PC-3 (cell line): Measurements from ENCODE around the gene FOXP3. TPM values are rescaled to one million over a fixed set of nuclear protein-coding genes. Genes with fewer than 3 reads are reported as not detected.

Experiments used
- ATAC-seq: fragments of 200-7000 bp; cut with Tn5 transposase; 2 replicates; pipeline ENCODE4 v1.9.1; 2020; ENCODE audit warnings: mild to moderate bottlenecking, moderate library complexity
- BruUV-seq: library from RNA; stranded (reverse); fragments of 400-500 nt; replicated peaks from 2 replicates; lab custom pipeline; 2021; lab: Mats Ljungman, UMichigan
- CTCF ChIA-PET: fragments of 300-600 bp; sonication (Branson Sonifier 250); formaldehyde crosslinking; loops from one replicate; lab custom pipeline; 2022; ENCODE audit warnings: antibody characterized with exemption; lab: Charles Lee
- POLR2A ChIA-PET: fragments of 300-600 bp; sonication (Branson Sonifier 250); formaldehyde crosslinking; loops from one replicate; lab custom pipeline; 2022; ENCODE audit warnings: antibody characterized with exemption; ENCODE audit not compliant: unreplicated experiment; lab: Charles Lee
- DNase-seq: peaks from one replicate; pipeline ENCODE4 v3.0.0-alpha.2; 2015
- H2AFZ ChIP-seq: fragments of 300-600 bp; sonication (generic); 2 replicates; pipeline ENCODE4 v1.6.0; 2016; ENCODE audit warnings: antibody characterized with exemption, low read length
- H3F3A ChIP-seq: fragments of 300-600 bp; sonication (generic); one replicate; pipeline ENCODE4 v1.6.0; 2017; ENCODE audit warnings: antibody characterized with exemption, low read length, control low read depth, mild to moderate bottlenecking; ENCODE audit not compliant: unreplicated experiment
- H3K27ac ChIP-seq: fragments of 300-600 bp; sonication (generic); 2 replicates; pipeline ENCODE4 v1.5.1; 2016; ENCODE audit warnings: mild to moderate bottlenecking, low read length
- H3K27me3 ChIP-seq: fragments of 300-600 bp; sonication (generic); 2 replicates; pipeline ENCODE4 v1.6.1; 2016; ENCODE audit warnings: low read length, mixed read lengths
- H3K36me3 ChIP-seq: fragments of 300-600 bp; sonication (generic); 2 replicates; pipeline ENCODE4 v1.6.1; 2016; ENCODE audit warnings: low read depth, mixed run types, low read length, mixed read lengths
- H3K4me1 ChIP-seq: fragments of 300-600 bp; sonication (generic); 2 replicates; pipeline ENCODE4 v1.5.1; 2016; ENCODE audit warnings: low read length; ENCODE audit not compliant: insufficient read depth
- H3K4me2 ChIP-seq: fragments of 300-600 bp; sonication (generic); 2 replicates; pipeline ENCODE4 v1.6.0; 2016; ENCODE audit warnings: low read length
- H3K4me3 ChIP-seq: fragments of 300-600 bp; sonication (generic); 2 replicates; pipeline ENCODE4 v1.5.1; 2016; ENCODE audit warnings: mild to moderate bottlenecking, low read length, mixed read lengths
- H3K79me2 ChIP-seq: fragments of 300-600 bp; sonication (generic); 2 replicates; pipeline ENCODE4 v1.6.1; 2017; ENCODE audit warnings: low read length, mixed read lengths
- H3K9ac ChIP-seq: fragments of 300-600 bp; sonication (generic); 2 replicates; pipeline ENCODE4 v1.6.0; 2016; ENCODE audit warnings: mild to moderate bottlenecking, low read length
- H3K9me2 ChIP-seq: fragments of 300-600 bp; sonication (generic); replicated peaks from 2 replicates; pipeline ENCODE4 v1.6.1; 2016; ENCODE audit warnings: mixed run types, low read length, mixed read lengths
- H3K9me3 ChIP-seq: fragments of 300-600 bp; sonication (generic); 2 replicates; pipeline ENCODE4 v1.6.1; 2016; ENCODE audit warnings: low read length, mixed read lengths
- H4K20me1 ChIP-seq: fragments of 300-600 bp; sonication (generic); 2 replicates; pipeline ENCODE4 v1.6.1; 2016; ENCODE audit warnings: low read length, mixed read lengths
- EZH2 ChIP-seq: fragments of 300-600 bp; sonication (generic); IDR thresholded peaks from one replicate; pipeline ENCODE4 v1.6.1; 2017; ENCODE audit warnings: antibody characterized with exemption, mild to moderate bottlenecking, low read length; ENCODE audit not compliant: unreplicated experiment
- EZH2phosphoT487 ChIP-seq: fragments of 300-600 bp; sonication (generic); IDR thresholded peaks from 2 replicates; pipeline ENCODE4 v1.6.1; 2018; ENCODE audit warnings: mild to moderate bottlenecking, antibody characterized with exemption, low read length, borderline replicate concordance
- intact Hi-C: fragments of 100-400 bp; cut with micrococcal nuclease; formaldehyde crosslinking; loops from 2 replicates; pipeline ENCODE4 v1.9.0; 2023
- total RNA-seq: library from RNA; depleted of rRNA; stranded (reverse); fragments of >200 nt; gene quantifications from 2 replicates; pipeline ENCODE4 v1.2.3, GENCODE V29; 2014
- TF ChIP-seq, protein P1 (sequence below): fragments of 300-600 bp; sonication (generic); conservative IDR thresholded peaks from 2 replicates; pipeline ENCODE4 v1.5.1; 2017; ENCODE audit warnings: antibody characterized with exemption, low read depth, mild to moderate bottlenecking, low read length

FOXP3 gene
- total RNA-seq, 1 experiment from 2014 or later, result not detected

DNA sequence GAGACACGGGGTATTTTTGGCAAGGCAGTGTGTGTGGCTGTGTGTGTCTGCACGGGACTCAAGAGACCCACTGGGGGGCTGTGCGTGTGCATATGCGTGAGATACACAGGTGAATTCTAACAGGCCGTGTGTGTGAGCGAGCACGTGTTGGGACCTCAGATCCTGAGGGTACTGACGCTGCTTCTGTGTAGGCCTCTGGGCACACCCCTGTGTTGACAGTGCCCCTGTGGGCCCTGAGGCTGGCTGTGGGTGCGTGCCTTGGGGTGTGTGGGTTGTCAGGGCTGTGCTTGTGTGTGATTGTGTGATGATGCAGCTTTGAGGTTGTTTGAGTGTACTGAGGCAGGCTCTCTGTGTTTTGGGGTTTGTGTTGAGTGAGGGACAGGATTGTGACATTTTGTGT, 13.9 kb downstream of the FOXP3 start:
- no peak for ATAC-seq
- Histone ChIP-seq H3K4me3 (no peak overlapping the region), H2AFZ (no peak overlapping the region), H3K27ac (no peak overlapping the region), H3F3A (no peaks in the 10 kb centered on the region), H4K20me1 (no peaks in the 10 kb centered on the region), H3K9me3 (no peaks in the 10 kb centered on the region), H3K4me1 (no peaks in the 10 kb centered on the region), H3K27me3 (no peaks in the 10 kb centered on the region), H3K79me2 (no peaks in the 10 kb centered on the region), H3K4me2 (no peak overlapping the region), H3K9me2 (no peaks in the 10 kb centered on the region), H3K36me3 (no peaks in the 10 kb centered on the region), H3K9ac (no peak overlapping the region)
- no TSS peak for BruUV-seq
- no peak for TF ChIP-seq EZH2
- no peak for TF ChIP-seq EZH2phosphoT487
- TF ChIP-seq, protein P1, sequence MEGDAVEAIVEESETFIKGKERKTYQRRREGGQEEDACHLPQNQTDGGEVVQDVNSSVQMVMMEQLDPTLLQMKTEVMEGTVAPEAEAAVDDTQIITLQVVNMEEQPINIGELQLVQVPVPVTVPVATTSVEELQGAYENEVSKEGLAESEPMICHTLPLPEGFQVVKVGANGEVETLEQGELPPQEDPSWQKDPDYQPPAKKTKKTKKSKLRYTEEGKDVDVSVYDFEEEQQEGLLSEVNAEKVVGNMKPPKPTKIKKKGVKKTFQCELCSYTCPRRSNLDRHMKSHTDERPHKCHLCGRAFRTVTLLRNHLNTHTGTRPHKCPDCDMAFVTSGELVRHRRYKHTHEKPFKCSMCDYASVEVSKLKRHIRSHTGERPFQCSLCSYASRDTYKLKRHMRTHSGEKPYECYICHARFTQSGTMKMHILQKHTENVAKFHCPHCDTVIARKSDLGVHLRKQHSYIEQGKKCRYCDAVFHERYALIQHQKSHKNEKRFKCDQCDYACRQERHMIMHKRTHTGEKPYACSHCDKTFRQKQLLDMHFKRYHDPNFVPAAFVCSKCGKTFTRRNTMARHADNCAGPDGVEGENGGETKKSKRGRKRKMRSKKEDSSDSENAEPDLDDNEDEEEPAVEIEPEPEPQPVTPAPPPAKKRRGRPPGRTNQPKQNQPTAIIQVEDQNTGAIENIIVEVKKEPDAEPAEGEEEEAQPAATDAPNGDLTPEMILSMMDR, result no peak
- no peak for DNase-seq
- ChIA-PET POLR2A (no interaction called here), CTCF (no interaction called here)
- intact Hi-C loops, result no loop called here

DNA sequence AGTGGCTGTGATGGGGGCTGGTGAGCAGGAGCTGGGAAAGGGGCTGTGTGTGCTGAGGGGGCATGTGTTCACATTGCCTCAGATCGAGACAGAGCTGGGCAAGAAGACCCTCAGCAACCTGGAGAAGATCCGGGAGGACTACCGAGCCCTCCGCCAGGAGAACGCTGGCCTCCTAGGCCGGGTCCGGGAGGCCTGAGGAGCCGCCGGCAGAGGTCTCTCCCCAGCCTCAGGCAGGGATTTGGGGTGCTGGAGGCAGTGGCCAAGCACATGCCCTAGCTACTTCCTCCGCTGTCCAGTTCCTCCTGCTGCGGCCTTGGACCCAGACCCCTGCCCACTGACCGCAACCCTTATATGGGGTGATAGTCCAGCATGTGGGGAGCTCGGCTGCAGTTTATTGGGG, 14.4 kb downstream of the FOXP3 start:
- no peak for ATAC-seq
- Histone ChIP-seq H3K9me3 (no peaks in the 10 kb centered on the region), H3K27ac (no peak overlapping the region), H2AFZ (no peak overlapping the region), H4K20me1 (no peaks in the 10 kb centered on the region), H3K4me1 (no peaks in the 10 kb centered on the region), H3K27me3 (no peaks in the 10 kb centered on the region), H3K4me2 (no peak overlapping the region), H3K79me2 (no peaks in the 10 kb centered on the region), H3K4me3 (no peak overlapping the region), H3K36me3 (no peaks in the 10 kb centered on the region), H3K9me2 (no peaks in the 10 kb centered on the region), H3F3A (no peaks in the 10 kb centered on the region), H3K9ac (no peak overlapping the region)
- DNase-seq, result no peak
- no TSS peak for BruUV-seq
- TF ChIP-seq EZH2, result no peak
- TF ChIP-seq, protein P1, result no peak
- TF ChIP-seq EZH2phosphoT487, result no peak
- POLR2A ChIA-PET, result no interaction called here
- intact Hi-C loops, result no loop called here
- CTCF ChIA-PET, result interaction anchor here (0.6 kb wide), 1 partner anchor 93 kb away, joined by 3 read pairs; no protein-coding TSS in a partner anchor

DNA sequence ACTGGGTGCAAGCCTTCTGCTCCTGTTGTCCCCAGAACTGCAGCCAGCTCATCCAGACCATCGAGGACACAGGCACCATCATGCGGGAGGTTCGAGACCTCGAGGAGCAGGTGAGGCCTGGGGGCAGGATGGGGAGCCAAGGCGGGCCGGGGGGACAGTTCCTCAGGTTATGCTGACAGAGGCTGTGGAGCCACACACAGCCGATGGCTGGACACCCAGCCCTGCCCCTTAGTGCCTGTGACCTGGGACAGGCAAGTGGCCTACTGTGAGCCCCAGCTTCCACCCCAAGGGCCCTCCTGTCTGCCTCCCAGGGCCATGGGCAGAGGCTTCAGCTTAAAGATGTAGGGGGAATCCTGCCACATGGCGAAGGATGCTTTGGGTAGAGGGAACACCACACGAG, 14.9 kb downstream of the FOXP3 start:
- Histone ChIP-seq H4K20me1 (no peaks in the 10 kb centered on the region), H3K9ac (no peak overlapping the region), H3K9me2 (no peaks in the 10 kb centered on the region), H3K36me3 (no peaks in the 10 kb centered on the region), H3F3A (no peaks in the 10 kb centered on the region), H3K27me3 (no peaks in the 10 kb centered on the region), H3K27ac (no peak overlapping the region), H3K4me1 (no peaks in the 10 kb centered on the region), H3K4me2 (no peak overlapping the region), H3K9me3 (no peaks in the 10 kb centered on the region), H3K4me3 (no peak overlapping the region), H3K79me2 (no peaks in the 10 kb centered on the region), H2AFZ (no peak overlapping the region)
- DNase-seq (no peak), ATAC-seq (no peak)
- TF ChIP-seq, protein P1, result no peak
- no peak for TF ChIP-seq EZH2phosphoT487
- intact Hi-C loops, result no loop called here
- ChIA-PET POLR2A (no interaction called here), CTCF (interaction anchor here (0.6 kb wide), 1 partner anchor 92 kb away, joined by 3 read pairs; no protein-coding TSS in a partner anchor)
- BruUV-seq, result no TSS peak
